ENCODE results near the gene NGB. TPM values are rescaled to one million over a fixed set of nuclear protein-coding genes. Genes with fewer than 3 reads are reported as not detected.
"Not testable (repeated sequence)": the region's sequence is repeated elsewhere in the genome, so short reads cannot be mapped to it uniquely, and the experiment has no call there.

The NGB gene
- total RNA-seq, result not detected
- not detected for polyA plus RNA-seq (2013, experiment 1 of 2)
- not detected for polyA plus RNA-seq (2013, experiment 2 of 2)
- 0 to 0.17 (median 0) reads per million in 172 experiments for total RNA-seq

DNA sequence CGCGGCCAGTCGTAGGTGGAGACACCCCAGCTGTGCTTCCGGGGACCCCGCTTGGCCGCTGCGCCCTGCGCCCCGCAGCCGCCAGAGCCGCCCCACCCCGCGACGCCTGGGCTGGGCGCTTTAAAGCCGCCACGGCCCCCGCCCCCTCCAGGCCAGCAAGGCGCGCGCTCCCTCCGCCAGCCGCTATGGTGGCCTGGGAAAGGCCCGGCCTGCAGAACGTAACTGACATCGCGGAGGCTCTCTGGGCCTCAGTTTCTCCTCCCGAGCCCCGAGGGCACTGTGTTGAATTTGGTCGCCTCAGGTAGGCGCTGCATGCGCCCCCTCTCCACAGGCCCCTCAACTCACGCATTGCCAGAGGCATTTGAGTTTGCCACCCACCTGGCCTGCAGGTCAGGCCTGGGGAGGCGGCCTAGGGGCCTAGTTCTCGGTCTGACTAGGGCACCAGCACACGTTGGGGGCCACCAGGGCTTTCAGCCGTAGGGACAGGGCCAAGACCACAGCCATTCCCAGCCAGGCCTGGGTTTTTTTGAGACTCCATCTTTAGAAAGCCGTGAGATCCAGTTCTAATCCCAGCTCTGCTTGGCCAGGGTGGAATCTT lies at the start of gene NGB:
TSS of gene NGB (minus strand) at position 94 of the 598 bp plus-strand sequence. CDS start 269 bp downstream, outside the sequence.
- Mint-ChIP-seq H3K4me1 (ENCODE audit: low read depth) (no peaks in the 10 kb centered on the region), H3K9me3 (no peaks in the 10 kb centered on the region), H3K27ac (no peak within 1 kb of the TSS), H3K4me3 (no peak within 1 kb of the TSS), H3K36me3 (ENCODE audit: low read depth) (no peaks in the 10 kb centered on the region), H3K27me3 (peaks cover 37% of the 10 kb centered on the region)
- DNase-seq, result no peak
- ATAC-seq (ENCODE audit: poor library complexity), result no peak
- Histone ChIP-seq H3K4me1 (ENCODE audit: insufficient read depth, low read length) (no peaks in the 10 kb centered on the region), H3K27me3 (ENCODE audit: control insufficient read depth in 1 of 2, insufficient read depth in 2 of 2, low read length in 2 of 2) (peaks cover 22 to 36% of the 10 kb centered on the region in 2 experiments), H3K4me3 (ENCODE audit: low read length) (no peak within 1 kb of the TSS), H3K27ac (ENCODE audit: low read depth in 1 of 2, low read length in 2 of 2) (no peak within 1 kb of the TSS), H3K36me3 (ENCODE audit: insufficient read depth, low read length) (no peaks in the 10 kb centered on the region), H3K9me3 (ENCODE audit: control insufficient read depth in 1 of 2, insufficient read depth in 1 of 2, low read length in 2 of 2) (peaks cover 0 to 4% of the 10 kb centered on the region in 2 experiments)
- intact Hi-C loops (cut with DNase I, micrococcal nuclease), result no loop called here
- ChIA-PET POLR2A (no interaction called here), CTCF (no interaction called here)
- TF ChIP-seq, protein P1, sequence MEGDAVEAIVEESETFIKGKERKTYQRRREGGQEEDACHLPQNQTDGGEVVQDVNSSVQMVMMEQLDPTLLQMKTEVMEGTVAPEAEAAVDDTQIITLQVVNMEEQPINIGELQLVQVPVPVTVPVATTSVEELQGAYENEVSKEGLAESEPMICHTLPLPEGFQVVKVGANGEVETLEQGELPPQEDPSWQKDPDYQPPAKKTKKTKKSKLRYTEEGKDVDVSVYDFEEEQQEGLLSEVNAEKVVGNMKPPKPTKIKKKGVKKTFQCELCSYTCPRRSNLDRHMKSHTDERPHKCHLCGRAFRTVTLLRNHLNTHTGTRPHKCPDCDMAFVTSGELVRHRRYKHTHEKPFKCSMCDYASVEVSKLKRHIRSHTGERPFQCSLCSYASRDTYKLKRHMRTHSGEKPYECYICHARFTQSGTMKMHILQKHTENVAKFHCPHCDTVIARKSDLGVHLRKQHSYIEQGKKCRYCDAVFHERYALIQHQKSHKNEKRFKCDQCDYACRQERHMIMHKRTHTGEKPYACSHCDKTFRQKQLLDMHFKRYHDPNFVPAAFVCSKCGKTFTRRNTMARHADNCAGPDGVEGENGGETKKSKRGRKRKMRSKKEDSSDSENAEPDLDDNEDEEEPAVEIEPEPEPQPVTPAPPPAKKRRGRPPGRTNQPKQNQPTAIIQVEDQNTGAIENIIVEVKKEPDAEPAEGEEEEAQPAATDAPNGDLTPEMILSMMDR (IDR thresholded peaks at IDR 0.05), result no peak

- Mint-ChIP-seq H3K4me1 (ENCODE audit: low read depth) (peaks cover 31% of the 10 kb centered on the region), H3K27ac (peak within 1 kb of the TSS; percentile 100), H3K36me3 (ENCODE audit: low read depth) (peaks cover 9% of the 10 kb centered on the region), H3K4me3 (peak within 1 kb of the TSS; percentile 100), H3K9me3 (no peaks in the 10 kb centered on the region), H3K27me3 (no peaks in the 10 kb centered on the region)
- POLR2A ChIA-PET, result interaction anchor here (0.8 to 2.2 kb wide), 7 partner anchors 9 to 510 kb away, joined by 3 to 30 read pairs (median 6); partner anchors contain the start of genes AHSA1, CIPC, SAMD15 and TMED8
- no peaks in the 10 kb centered on the region for H3K9me3 ChIP-seq (ENCODE audit: control insufficient read depth in 1 of 2, insufficient read depth in 1 of 2, low read length in 2 of 2)
- peak within 1 kb of the TSS; percentile 95 to 98 for H3K27ac ChIP-seq (ENCODE audit: low read depth in 1 of 2, low read length in 2 of 2)
- CTCF ChIA-PET, result interaction anchor here (1.1 to 1.5 kb wide), 2 partner anchors 56 to 297 kb away, joined by 4 to 6 read pairs; partner anchors contain the start of genes SAMD15, SPTLC2 and TMED8
- peaks cover 23% of the 10 kb centered on the region for H3K4me1 ChIP-seq (ENCODE audit: insufficient read depth, low read length)
- TF ChIP-seq, protein P1 (IDR thresholded peaks at IDR 0.05), result peak; percentile 38
- intact Hi-C loops (cut with DNase I, micrococcal nuclease), result loop anchor here (1.0 to 5.0 kb wide), 5 partner anchors 56 to 1168 kb away; partner anchors contain the start of genes ALKBH1 (in 2 of the 2), SLIRP (in 2 of the 2), VIPAS39 (in 2 of the 2) and GPATCH2L (in 1 of the 2)
- DNase-seq (peak; percentile 86 to 95 (median 90)), ATAC-seq (ENCODE audit: poor library complexity) (peak; percentile 47)
- H3K4me3 ChIP-seq (ENCODE audit: low read length), result peak within 1 kb of the TSS; percentile 93
- H3K36me3 ChIP-seq (ENCODE audit: insufficient read depth, low read length), result no peaks in the 10 kb centered on the region
- no peaks in the 10 kb centered on the region for H3K27me3 ChIP-seq (ENCODE audit: control insufficient read depth in 1 of 2, insufficient read depth in 2 of 2, low read length in 2 of 2)
Observed at GRCh38 chr14:77320238-77320935, 49.4 kb upstream of the NGB start, which contains the start of gene POMT2. Gene POMT2, minus strand, starts transcription at chr14:77320883. Its CDS starts 202 bp downstream, at chr14:77320681.

DNA sequence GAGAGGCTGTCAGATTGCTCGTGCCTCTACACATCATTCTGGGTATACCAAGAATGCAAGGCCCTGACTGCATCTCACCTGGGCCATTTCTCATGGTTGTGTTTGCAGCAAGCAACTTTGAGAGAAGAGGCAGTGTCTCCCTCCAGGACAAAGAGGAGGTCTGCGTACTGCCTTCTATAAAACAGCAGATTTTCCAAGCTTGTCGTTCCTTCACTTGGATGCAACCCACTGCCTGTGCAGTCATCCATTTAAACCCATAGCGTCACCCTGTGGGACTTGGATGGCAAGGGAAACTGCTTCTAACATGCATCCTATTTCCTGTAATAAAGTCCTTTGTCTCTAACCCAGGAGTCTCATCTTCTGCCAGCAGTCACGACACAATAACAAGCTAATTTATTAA lies 48.4 kb upstream of the NGB start:
- Mint-ChIP-seq H3K4me1 (ENCODE audit: low read depth) (peaks cover 31% of the 10 kb centered on the region), H3K4me3 (peak overlapping the region; percentile 97), H3K27me3 (no peaks in the 10 kb centered on the region), H3K9me3 (no peaks in the 10 kb centered on the region), H3K27ac (no peak overlapping the region), H3K36me3 (ENCODE audit: low read depth) (peaks cover 9% of the 10 kb centered on the region)
- POLR2A ChIA-PET, result no interaction called here
- H3K9me3 ChIP-seq (ENCODE audit: control insufficient read depth in 1 of 2, insufficient read depth in 1 of 2, low read length in 2 of 2), result no peaks in the 10 kb centered on the region
- no peak overlapping the region for H3K4me3 ChIP-seq (ENCODE audit: low read length)
- DNase-seq (no peak), ATAC-seq (ENCODE audit: poor library complexity) (no peak)
- intact Hi-C loops (cut with DNase I, micrococcal nuclease), result loop anchor here (2.0 to 10.0 kb wide), 5 partner anchors 298 to 605 kb away; partner anchors contain the start of genes ANGEL1 (in 1 of the 2) and SPTLC2 (in 1 of the 2)
- no peak overlapping the region for H3K27ac ChIP-seq (ENCODE audit: low read depth in 1 of 2, low read length in 2 of 2)
- peaks cover 23% of the 10 kb centered on the region for H3K4me1 ChIP-seq (ENCODE audit: insufficient read depth, low read length)
- CTCF ChIA-PET, result no interaction called here
- TF ChIP-seq, protein P1 (IDR thresholded peaks at IDR 0.05), result no peak
- H3K27me3 ChIP-seq (ENCODE audit: control insufficient read depth in 1 of 2, insufficient read depth in 2 of 2, low read length in 2 of 2), result no peaks in the 10 kb centered on the region
- no peaks in the 10 kb centered on the region for H3K36me3 ChIP-seq (ENCODE audit: insufficient read depth, low read length)

DNA sequence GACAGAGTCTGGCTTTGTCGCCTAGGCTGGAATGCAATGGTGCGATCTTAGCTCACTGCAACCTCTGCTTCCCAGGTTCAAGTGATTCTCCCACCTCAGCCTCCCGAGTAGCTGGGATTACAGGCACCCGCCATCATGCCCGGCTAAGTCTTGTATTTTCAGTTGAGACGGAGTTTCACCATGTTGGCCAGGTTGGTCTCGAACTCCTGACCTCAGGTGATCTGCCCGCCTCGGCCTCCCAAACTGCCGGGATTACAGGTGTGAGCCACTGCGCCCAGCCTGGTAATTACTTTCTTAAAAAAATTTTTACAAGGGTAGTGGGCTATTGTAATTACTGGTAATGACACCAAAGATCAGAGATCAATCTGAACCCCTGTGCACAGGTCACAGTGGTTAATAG lies 47.8 kb upstream of the NGB start:
- H3K27ac Mint-ChIP-seq; H3K36me3 Mint-ChIP-seq (ENCODE audit: low read depth); H3K27ac ChIP-seq (ENCODE audit: low read depth in 1 of 2, low read length in 2 of 2); H3K4me3 ChIP-seq (ENCODE audit: low read length); ATAC-seq (ENCODE audit: poor library complexity); POLR2A ChIA-PET; H3K27me3 ChIP-seq (ENCODE audit: control insufficient read depth in 1 of 2, insufficient read depth in 2 of 2, low read length in 2 of 2); H3K27me3 Mint-ChIP-seq; DNase-seq; H3K9me3 Mint-ChIP-seq; CTCF ChIA-PET; H3K9me3 ChIP-seq (ENCODE audit: control insufficient read depth in 1 of 2, insufficient read depth in 1 of 2, low read length in 2 of 2); H3K36me3 ChIP-seq (ENCODE audit: insufficient read depth, low read length): not testable (repeated sequence)
- Mint-ChIP-seq H3K4me1 (ENCODE audit: low read depth) (peaks cover 31% of the 10 kb centered on the region), H3K4me3 (peak overlapping the region; percentile 97)
- intact Hi-C loops (cut with DNase I, micrococcal nuclease), result loop anchor here (2.0 to 10.0 kb wide), 5 partner anchors 299 to 604 kb away; partner anchors contain the start of genes ANGEL1 (in 1 of the 2) and SPTLC2 (in 1 of the 2)
- H3K4me1 ChIP-seq (ENCODE audit: insufficient read depth, low read length), result peaks cover 23% of the 10 kb centered on the region
